H1 (cell line): Measurements from ENCODE around the gene GRXCR2. TPM values are rescaled to one million over a fixed set of nuclear protein-coding genes. Genes with fewer than 3 reads are reported as not detected.

ENCODE experiments used
- CTCF ChIA-PET: fragments of 300-600 bp; sonication (Branson Sonifier 250); formaldehyde crosslinking; loops from one replicate; lab custom pipeline; 2021; ENCODE audit not compliant: partially characterized antibody; lab: Charles Lee
- POLR2A ChIA-PET: fragments of 300-600 bp; sonication (Branson Sonifier 250); formaldehyde crosslinking; loops from one replicate; lab custom pipeline; 2021; ENCODE audit warnings: inconsistent platforms; ENCODE audit not compliant: partially characterized antibody; lab: Charles Lee
- DNase-seq, 2 experiments: peaks; one replicate each; pipeline versions ENCODE4 v3.0.0 to v3.0.0-alpha.2; 2010 to 2022; ENCODE audit warnings: low spot score in 2 of 2, low read depth in 1 of 2, mixed read lengths in 1 of 2
- FAIRE-seq: peaks from 2 replicates; lab custom pipeline; 2011; peaks lifted over from hg19 to GRCh38; lab: Jason Lieb, UNC
- H2AFZ ChIP-seq: 2 replicates; pipeline ENCODE4 v1.8.1; 2012; ENCODE audit warnings: low read length, inconsistent platforms
- H2AK5ac ChIP-seq: 2 replicates; pipeline ENCODE4 v1.6.1; 2013; ENCODE audit warnings: low read depth, low read length
- H2BK120ac ChIP-seq: replicated peaks from 2 replicates; pipeline ENCODE3; 2013; ENCODE audit warnings: low read depth, low read length, inconsistent platforms
- H2BK12ac ChIP-seq: 2 replicates; pipeline ENCODE4 v1.6.1; 2013; ENCODE audit warnings: low read depth, low read length
- H2BK15ac ChIP-seq: 2 replicates; pipeline ENCODE4 v1.6.1; 2013; ENCODE audit warnings: low read length
- H2BK20ac ChIP-seq: 2 replicates; pipeline ENCODE4 v1.6.1; 2013; ENCODE audit warnings: low read length
- H2BK5ac ChIP-seq: 2 replicates; pipeline ENCODE4 v1.6.1; 2013; ENCODE audit warnings: low read depth, low read length
- H3K14ac ChIP-seq: 2 replicates; pipeline ENCODE4 v1.6.1; 2013; ENCODE audit warnings: inconsistent platforms; ENCODE audit not compliant: insufficient read length
- H3K18ac ChIP-seq: 2 replicates; pipeline ENCODE4 v1.6.1; 2013; ENCODE audit warnings: low read length; ENCODE audit errors: extremely low read depth
- H3K23ac ChIP-seq: 2 replicates; pipeline ENCODE4 v1.6.1; 2013; ENCODE audit warnings: inconsistent platforms; ENCODE audit not compliant: insufficient read length
- H3K23me2 ChIP-seq: 2 replicates; pipeline ENCODE4 v1.6.1; 2013; ENCODE audit warnings: low read depth, low read length
- H3K27ac ChIP-seq: 2 replicates; pipeline ENCODE4 v1.6.1; 2011; ENCODE audit warnings: low read depth, low read length, inconsistent platforms
- H3K27me3 ChIP-seq, 4 experiments: replicated peaks in 1 of 4; 1 replicate in 1 of 4; 2 replicates in 3 of 4; pipeline versions ENCODE4 v1.6.1 to v1.8.1; 2011 to 2013; ENCODE audit warnings: low read length in 3 of 4, mild to moderate bottlenecking in 3 of 4, inconsistent platforms in 2 of 4, mixed read lengths in 2 of 4, moderate library complexity in 1 of 4; ENCODE audit not compliant: control insufficient read depth in 3 of 4, insufficient read depth in 3 of 4; ENCODE audit errors: extremely low read depth in 1 of 4
- H3K36me3 ChIP-seq, 4 experiments: 2 replicates each; pipeline versions ENCODE4 v1.6.1 to v1.8.1; 2011 to 2013; ENCODE audit warnings: mild to moderate bottlenecking in 4 of 4, low read length in 3 of 4, moderate library complexity in 2 of 4, control low read depth in 1 of 4, inconsistent platforms in 1 of 4; ENCODE audit not compliant: insufficient read depth in 4 of 4, control insufficient read depth in 2 of 4
- H3K4ac ChIP-seq: replicated peaks from 2 replicates; pipeline ENCODE3; 2013; ENCODE audit warnings: low read length, low read depth, mixed read lengths, inconsistent platforms; ENCODE audit not compliant: insufficient read length
- H3K4me1 ChIP-seq, 4 experiments: replicated peaks in 1 of 4; 1 replicate in 1 of 4; 2 replicates in 3 of 4; pipeline versions ENCODE4 v1.6.1 to v1.8.1; 2011 to 2013; ENCODE audit warnings: low read length in 3 of 4, inconsistent platforms in 2 of 4, mixed read lengths in 1 of 4; ENCODE audit not compliant: insufficient read depth in 4 of 4, control insufficient read depth in 3 of 4
- H3K4me2 ChIP-seq, 2 experiments: 2 replicates each; pipeline versions ENCODE4 v1.6.1 to v1.8.1; 2011 to 2013; ENCODE audit warnings: low read depth in 2 of 2, low read length in 2 of 2, control low read depth in 1 of 2, inconsistent platforms in 1 of 2, mild to moderate bottlenecking in 1 of 2; ENCODE audit not compliant: insufficient read depth in 1 of 2
- H3K4me3 ChIP-seq, 4 experiments: fragments of 200-600, 300-600 bp in 1 of 4; sonication (generic), shearing (Covaris generic), sonication (Bioruptor Twin) in 1 of 4; 2 replicates each; pipeline versions ENCODE4 v1.5.1 to v1.8.1; 2011 to 2016; ENCODE audit warnings: low read length in 4 of 4, low read depth in 3 of 4, control low read depth in 2 of 4, inconsistent platforms in 2 of 4, mild to moderate bottlenecking in 2 of 4, mixed read lengths in 1 of 4, moderate library complexity in 1 of 4; ENCODE audit not compliant: insufficient read depth in 2 of 4; ENCODE audit errors: extremely low read depth in 1 of 4
- H3K56ac ChIP-seq: replicated peaks from 2 replicates; pipeline ENCODE3; 2013; ENCODE audit warnings: low read depth, mild to moderate bottlenecking, mixed read lengths, low read length, inconsistent platforms; ENCODE audit not compliant: insufficient read length
- H3K79me1 ChIP-seq: 2 replicates; pipeline ENCODE4 v1.6.1; 2013; ENCODE audit warnings: low read depth, low read length, control low read depth
- H3K79me2 ChIP-seq, 2 experiments: 2 replicates each; pipeline versions ENCODE4 v1.6.1 to v1.8.1; 2012 to 2013; ENCODE audit warnings: low read length in 2 of 2, mild to moderate bottlenecking in 2 of 2, inconsistent platforms in 1 of 2; ENCODE audit not compliant: insufficient read depth in 2 of 2, control insufficient read depth in 1 of 2
- H3K9ac ChIP-seq, 4 experiments: replicated peaks in 1 of 4; 1 replicate in 1 of 4; 2 replicates in 3 of 4; pipeline versions ENCODE4 v1.6.1 to v1.8.1; 2011 to 2013; ENCODE audit warnings: low read depth in 3 of 4, low read length in 3 of 4, control low read depth in 2 of 4, mild to moderate bottlenecking in 2 of 4, moderate library complexity in 2 of 4, inconsistent platforms in 1 of 4; ENCODE audit errors: extremely low read depth in 1 of 4
- H3K9me3 ChIP-seq, 2 experiments: 2 replicates each; pipeline versions ENCODE4 v1.6.1 to v1.8.1; 2012 to 2013; ENCODE audit warnings: mild to moderate bottlenecking in 2 of 2, moderate library complexity in 2 of 2, control low read depth in 1 of 2, inconsistent platforms in 1 of 2, low read depth in 1 of 2, low read length in 1 of 2, mixed read lengths in 1 of 2; ENCODE audit not compliant: insufficient read depth in 2 of 2
- H4K20me1 ChIP-seq, 2 experiments: replicated peaks in 1 of 2; 2 replicates each; pipeline versions ENCODE3 to v1.8.1; 2011 to 2013; ENCODE audit warnings: inconsistent platforms in 2 of 2, low read length in 2 of 2, mild to moderate bottlenecking in 1 of 2; ENCODE audit not compliant: insufficient read depth in 2 of 2, control insufficient read depth in 1 of 2
- H4K5ac ChIP-seq: 2 replicates; pipeline ENCODE4 v1.6.1; 2013; ENCODE audit warnings: low read length, low read depth, mixed read lengths, inconsistent platforms; ENCODE audit not compliant: insufficient read length
- H4K8ac ChIP-seq: 2 replicates; pipeline ENCODE4 v1.8.0; 2013; ENCODE audit warnings: mild to moderate bottlenecking, moderate library complexity, low read length, inconsistent platforms; ENCODE audit not compliant: insufficient read depth; ENCODE audit errors: extremely low read depth
- H4K91ac ChIP-seq: replicated peaks from 2 replicates; pipeline ENCODE3; 2013; ENCODE audit warnings: low read length, mixed read lengths, inconsistent platforms; ENCODE audit not compliant: insufficient read length
- HDAC2 ChIP-seq, 2 experiments: fragments of 300-600 bp in 1 of 2; sonication (generic) in 1 of 2; IDR thresholded peaks; 2 replicates each; pipeline ENCODE4 v1.6.1; 2011 to 2012; ENCODE audit warnings: low read depth in 2 of 2, low read length in 2 of 2, mild to moderate bottlenecking in 2 of 2, moderate library complexity in 2 of 2, borderline replicate concordance in 1 of 2, inconsistent platforms in 1 of 2
- KDM1A ChIP-seq: fragments of 200-600, 300-600 bp; sonication (generic); IDR thresholded peaks from 2 replicates; pipeline ENCODE4 v1.7.1; 2016; ENCODE audit warnings: mild to moderate bottlenecking, low read length, borderline replicate concordance
- POLR2AphosphoS5 ChIP-seq: IDR thresholded peaks from 2 replicates; pipeline ENCODE4 v1.6.1; 2011; ENCODE audit warnings: low read depth, low read length
- POU5F1 ChIP-seq: IDR thresholded peaks from 2 replicates; pipeline ENCODE4 v1.6.1; 2011; ENCODE audit warnings: low read depth, mild to moderate bottlenecking, low read length, moderate library complexity
- SIRT6 ChIP-seq: IDR thresholded peaks from one replicate; pipeline ENCODE4 v1.7.1; 2012; ENCODE audit warnings: low read length, inconsistent platforms
- SP1 ChIP-seq: IDR thresholded peaks from 2 replicates; pipeline ENCODE4 v1.6.1; 2011; ENCODE audit warnings: low read depth, low read length
- SP4 ChIP-seq: IDR thresholded peaks from 2 replicates; pipeline ENCODE4 v1.6.1; 2012; ENCODE audit warnings: low read length, inconsistent platforms
- polyA plus RNA-seq, 7 experiments: library from polyadenylated mRNA; depleted of rRNA in 3 of 7; stranded (reverse) in 5 of 7; unstranded in 2 of 7; fragments of >200 nt in 5 of 7; fragments of 200-250 nt in 2 of 7; gene quantifications; 1 replicate in 5 of 7; 2 replicates in 1 of 7; 4 replicates in 1 of 7; pipeline versions ENCODE4 v1.2.1 to v1.2.3, GENCODE V29; 2011 to 2013; ENCODE audit warnings: missing spikeins in 2 of 7, mixed read lengths in 2 of 7
- total RNA-seq: library from RNA; stranded (reverse); fragmentation: NEBNext Ultra II Directional; extraction: Animal tissue kit (Norgen Biotek cat#: 25700); gene quantifications from 2 replicates; pipeline ENCODE4 v1.2.1, GENCODE V29; 2021

Gene GRXCR2
- total and polyA plus RNA-seq, 2 of the 8 experiments (the other 6 are each of a cell fraction or from before 2014, with no cell fraction given), result not detected

GRCh38 chr5:145917288-145917687 is 44.5 kb upstream of the GRXCR2 start:
- H3K4me3 ChIP-seq, result no peak overlapping the region
- no peaks in the 10 kb centered on the region for H3K79me2 ChIP-seq
- POLR2A ChIA-PET, result no interaction called here
- no peaks in the 10 kb centered on the region for H3K27me3 ChIP-seq
- no peaks in the 10 kb centered on the region for H3K23me2 ChIP-seq
- H3K27ac ChIP-seq, result no peak overlapping the region
- H3K4ac ChIP-seq, result no peak overlapping the region
- H4K8ac ChIP-seq, result no peak overlapping the region
- H3K36me3 ChIP-seq, result no peaks in the 10 kb centered on the region
- no peak overlapping the region for H3K9ac ChIP-seq
- no peaks in the 10 kb centered on the region for H3K79me1 ChIP-seq
- H3K4me2 ChIP-seq, result no peak overlapping the region
- no peaks in the 10 kb centered on the region for H3K9me3 ChIP-seq
- no peak overlapping the region for H2BK5ac ChIP-seq
- no peak overlapping the region for H2AFZ ChIP-seq
- CTCF ChIA-PET, result interaction anchor here (1.7 to 4.4 kb wide), 3 partner anchors 10 to 124 kb away, joined by 7 to 31 read pairs (median 12); no protein-coding TSS in a partner anchor
- no peak overlapping the region for H4K5ac ChIP-seq
- H3K14ac ChIP-seq, result no peak overlapping the region
- no peak overlapping the region for H2BK15ac ChIP-seq
- no peaks in the 10 kb centered on the region for H4K20me1 ChIP-seq
- DNase-seq (no peak), FAIRE-seq (peak; percentile 7)
- TF ChIP-seq HDAC2 (IDR thresholded peaks at IDR 0.05; ENCODE audit: borderline replicate concordance in 1 of 2, low read depth in 2 of 2, low read length in 2 of 2), result no peak
- no peak for TF ChIP-seq POLR2AphosphoS5
- no peak for TF ChIP-seq KDM1A
- TF ChIP-seq POU5F1, result no peak
- no peak for TF ChIP-seq SP4
- TF ChIP-seq SP1, result no peak
- TF ChIP-seq SIRT6, result no peak
- H2BK120ac ChIP-seq, result no peak overlapping the region
- no peak overlapping the region for H2BK20ac ChIP-seq
- no peak overlapping the region for H2BK12ac ChIP-seq
- H4K91ac ChIP-seq, result no peak overlapping the region
- H3K23ac ChIP-seq, result no peak overlapping the region
- H3K4me1 ChIP-seq, result peaks cover 0 to 4% (median 0%) of the 10 kb centered on the region in 4 experiments; a peak in 2 of 7 replicates
- no peak overlapping the region for H2AK5ac ChIP-seq
- no peak overlapping the region for H3K56ac ChIP-seq
- no peak overlapping the region for H3K18ac ChIP-seq
